Stomach (tissue), 4 donors: ENCODE measurements around the gene GRK6.

Experiments
- CTCF ChIP-seq, 7 experiments: fragments of 450-650 bp in 4 of 7; fragments of 200-600 bp in 3 of 7; sonication (generic) in 3 of 7; IDR thresholded peaks; one replicate each; pipeline ENCODE4 v1.5.1; 2016 to 2019; ENCODE audit warnings: antibody characterized with exemption in 7 of 7, control low read depth in 2 of 7, mild to moderate bottlenecking in 1 of 7
- POLR2A ChIP-seq, 4 donors: fragments of 450-650 bp; IDR thresholded peaks; one replicate each; pipeline ENCODE4 v1.6.1; 2016; ENCODE audit warnings: antibody characterized with exemption in 4 of 4, control low read depth in 2 of 4, mild to moderate bottlenecking in 1 of 4, moderate library complexity in 1 of 4

GRCh38 chr5:177427211-177427822, 841 bp downstream of the GRK6 start:
- TF ChIP-seq POLR2A (IDR thresholded peaks at IDR 0.05): no peak
- TF ChIP-seq CTCF (IDR thresholded peaks at IDR 0.05): no peak
